ENCODE results near the gene MAOA. TPM values are rescaled to one million over a fixed set of nuclear protein-coding genes. Genes with fewer than 3 reads are reported as not detected.

Gene MAOA
- polyA plus RNA-seq, 1 donor from 2014 or later = 1.3 TPM

DNA sequence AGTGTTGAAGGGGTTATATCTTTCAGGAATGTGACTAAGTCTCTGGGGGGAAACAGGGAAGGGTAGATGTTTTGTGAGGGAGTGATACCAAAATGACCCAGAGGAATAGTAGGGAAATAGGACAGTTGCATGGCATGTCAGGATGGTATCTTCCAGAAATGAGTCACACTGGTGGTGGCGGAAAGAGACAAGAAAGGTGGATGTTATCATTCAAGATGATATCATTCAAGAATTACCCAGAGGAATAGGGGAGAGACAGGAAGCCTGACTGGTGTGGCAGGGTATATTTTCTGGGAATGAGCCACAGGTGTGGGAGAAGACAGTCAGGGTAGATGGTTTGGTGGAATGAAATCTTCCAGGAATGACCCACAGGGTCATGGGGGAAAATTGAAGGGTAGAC, 61.1 kb downstream of the MAOA start:
- no peaks in the 10 kb centered on the region for H3K36me3 ChIP-seq (ENCODE audit: insufficient read depth, low read length)
- TF ChIP-seq EP300 (conservative IDR thresholded peaks at IDR 0.05; ENCODE audit: poor library complexity, severe bottlenecking) (no peak), EZH2 (IDR thresholded peaks at IDR 0.05; ENCODE audit: borderline replicate concordance, insufficient read depth, low read length, poor library complexity, severe bottlenecking) (no peak), RAD21 (conservative IDR thresholded peaks at IDR 0.05) (no peak), POLR2AphosphoS5 (IDR thresholded peaks at IDR 0.05) (no peak), TAF1 (IDR thresholded peaks at IDR 0.05; ENCODE audit: low read depth) (no peak), MXI1 (conservative IDR thresholded peaks at IDR 0.05; ENCODE audit: poor library complexity, severe bottlenecking) (no peak)
- TF ChIP-seq, protein P1, sequence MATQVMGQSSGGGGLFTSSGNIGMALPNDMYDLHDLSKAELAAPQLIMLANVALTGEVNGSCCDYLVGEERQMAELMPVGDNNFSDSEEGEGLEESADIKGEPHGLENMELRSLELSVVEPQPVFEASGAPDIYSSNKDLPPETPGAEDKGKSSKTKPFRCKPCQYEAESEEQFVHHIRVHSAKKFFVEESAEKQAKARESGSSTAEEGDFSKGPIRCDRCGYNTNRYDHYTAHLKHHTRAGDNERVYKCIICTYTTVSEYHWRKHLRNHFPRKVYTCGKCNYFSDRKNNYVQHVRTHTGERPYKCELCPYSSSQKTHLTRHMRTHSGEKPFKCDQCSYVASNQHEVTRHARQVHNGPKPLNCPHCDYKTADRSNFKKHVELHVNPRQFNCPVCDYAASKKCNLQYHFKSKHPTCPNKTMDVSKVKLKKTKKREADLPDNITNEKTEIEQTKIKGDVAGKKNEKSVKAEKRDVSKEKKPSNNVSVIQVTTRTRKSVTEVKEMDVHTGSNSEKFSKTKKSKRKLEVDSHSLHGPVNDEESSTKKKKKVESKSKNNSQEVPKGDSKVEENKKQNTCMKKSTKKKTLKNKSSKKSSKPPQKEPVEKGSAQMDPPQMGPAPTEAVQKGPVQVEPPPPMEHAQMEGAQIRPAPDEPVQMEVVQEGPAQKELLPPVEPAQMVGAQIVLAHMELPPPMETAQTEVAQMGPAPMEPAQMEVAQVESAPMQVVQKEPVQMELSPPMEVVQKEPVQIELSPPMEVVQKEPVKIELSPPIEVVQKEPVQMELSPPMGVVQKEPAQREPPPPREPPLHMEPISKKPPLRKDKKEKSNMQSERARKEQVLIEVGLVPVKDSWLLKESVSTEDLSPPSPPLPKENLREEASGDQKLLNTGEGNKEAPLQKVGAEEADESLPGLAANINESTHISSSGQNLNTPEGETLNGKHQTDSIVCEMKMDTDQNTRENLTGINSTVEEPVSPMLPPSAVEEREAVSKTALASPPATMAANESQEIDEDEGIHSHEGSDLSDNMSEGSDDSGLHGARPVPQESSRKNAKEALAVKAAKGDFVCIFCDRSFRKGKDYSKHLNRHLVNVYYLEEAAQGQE (IDR thresholded peaks at IDR 0.05; ENCODE audit: borderline replicate concordance) = no peak

DNA sequence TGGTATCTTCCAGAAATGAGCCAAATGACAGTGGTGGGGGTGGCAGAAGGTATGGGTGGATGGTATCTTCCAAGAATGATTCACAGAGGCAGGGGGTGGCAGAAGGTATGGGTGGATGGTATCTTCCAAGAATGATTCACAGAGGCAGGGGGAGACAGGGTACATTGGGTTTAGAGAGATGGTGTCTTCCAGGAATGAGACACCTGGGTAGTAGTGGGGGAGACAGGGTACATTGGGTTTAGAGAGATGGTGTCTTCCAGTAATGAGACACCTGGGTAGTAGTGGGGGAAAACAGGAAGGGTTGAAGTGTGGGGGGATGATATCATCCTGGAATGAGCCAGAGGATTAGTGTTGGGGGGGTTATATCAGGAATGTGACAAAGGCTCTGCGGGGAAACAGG, 62.0 kb downstream of the MAOA start:
- Histone ChIP-seq H3K9me2 (ENCODE audit: insufficient read depth, low read length) (no peaks in the 10 kb centered on the region), H3K27me3 (ENCODE audit: insufficient read depth, low read depth, low read length) (no peaks in the 10 kb centered on the region), H3K4me2 (ENCODE audit: low read length) (no peak overlapping the region), H4K20me1 (ENCODE audit: insufficient read depth) (no peaks in the 10 kb centered on the region), H3K9me3 (ENCODE audit: low read length) (no peaks in the 10 kb centered on the region), H2AFZ (ENCODE audit: low read depth, low read length) (no peak overlapping the region), H3K4me3 (ENCODE audit: low read length) (no peak overlapping the region), H3K27ac (ENCODE audit: low read length) (no peak overlapping the region), H3K9ac (ENCODE audit: low read length) (no peak overlapping the region), H3K79me2 (replicated peaks; ENCODE audit: insufficient read depth, low read length) (no peaks in the 10 kb centered on the region), H3K36me3 (ENCODE audit: insufficient read depth, low read length) (no peaks in the 10 kb centered on the region), H3F3A (ENCODE audit: insufficient read depth, low read length, poor library complexity, severe bottlenecking) (no peaks in the 10 kb centered on the region)
- TF ChIP-seq TAF1 (IDR thresholded peaks at IDR 0.05; ENCODE audit: low read depth) = no peak
- TF ChIP-seq, protein P1 (IDR thresholded peaks at IDR 0.05; ENCODE audit: borderline replicate concordance) = no peak
- TF ChIP-seq, protein P2, sequence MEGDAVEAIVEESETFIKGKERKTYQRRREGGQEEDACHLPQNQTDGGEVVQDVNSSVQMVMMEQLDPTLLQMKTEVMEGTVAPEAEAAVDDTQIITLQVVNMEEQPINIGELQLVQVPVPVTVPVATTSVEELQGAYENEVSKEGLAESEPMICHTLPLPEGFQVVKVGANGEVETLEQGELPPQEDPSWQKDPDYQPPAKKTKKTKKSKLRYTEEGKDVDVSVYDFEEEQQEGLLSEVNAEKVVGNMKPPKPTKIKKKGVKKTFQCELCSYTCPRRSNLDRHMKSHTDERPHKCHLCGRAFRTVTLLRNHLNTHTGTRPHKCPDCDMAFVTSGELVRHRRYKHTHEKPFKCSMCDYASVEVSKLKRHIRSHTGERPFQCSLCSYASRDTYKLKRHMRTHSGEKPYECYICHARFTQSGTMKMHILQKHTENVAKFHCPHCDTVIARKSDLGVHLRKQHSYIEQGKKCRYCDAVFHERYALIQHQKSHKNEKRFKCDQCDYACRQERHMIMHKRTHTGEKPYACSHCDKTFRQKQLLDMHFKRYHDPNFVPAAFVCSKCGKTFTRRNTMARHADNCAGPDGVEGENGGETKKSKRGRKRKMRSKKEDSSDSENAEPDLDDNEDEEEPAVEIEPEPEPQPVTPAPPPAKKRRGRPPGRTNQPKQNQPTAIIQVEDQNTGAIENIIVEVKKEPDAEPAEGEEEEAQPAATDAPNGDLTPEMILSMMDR (IDR thresholded peaks at IDR 0.05; ENCODE audit: poor library complexity, severe bottlenecking) = no peak
- TF ChIP-seq MXI1 (conservative IDR thresholded peaks at IDR 0.05; ENCODE audit: poor library complexity, severe bottlenecking) = no peak
- TF ChIP-seq SMC3 (conservative IDR thresholded peaks at IDR 0.05; ENCODE audit: poor library complexity) = no peak
- TF ChIP-seq EZH2 (IDR thresholded peaks at IDR 0.05; ENCODE audit: borderline replicate concordance, insufficient read depth, low read length, poor library complexity, severe bottlenecking) = no peak
- no peak for TF ChIP-seq RAD21 (conservative IDR thresholded peaks at IDR 0.05)
- TF ChIP-seq POLR2AphosphoS5 (IDR thresholded peaks at IDR 0.05) = no peak
- TF ChIP-seq EP300 (conservative IDR thresholded peaks at IDR 0.05; ENCODE audit: poor library complexity, severe bottlenecking) = no peak

More for the DNA sequence above, 61.1 kb downstream of the MAOA start:
- Histone ChIP-seq H3K4me2 (ENCODE audit: low read length) (no peak overlapping the region), H3K9me2 (ENCODE audit: insufficient read depth, low read length) (no peaks in the 10 kb centered on the region), H3F3A (ENCODE audit: insufficient read depth, low read length, poor library complexity, severe bottlenecking) (no peaks in the 10 kb centered on the region), H4K20me1 (ENCODE audit: insufficient read depth) (no peaks in the 10 kb centered on the region), H3K9me3 (ENCODE audit: low read length) (no peaks in the 10 kb centered on the region), H3K4me3 (ENCODE audit: low read length) (no peak overlapping the region), H3K27ac (ENCODE audit: low read length) (no peak overlapping the region), H2AFZ (ENCODE audit: low read depth, low read length) (no peak overlapping the region), H3K79me2 (replicated peaks; ENCODE audit: insufficient read depth, low read length) (no peaks in the 10 kb centered on the region), H3K9ac (ENCODE audit: low read length) (no peak overlapping the region), H3K27me3 (ENCODE audit: insufficient read depth, low read depth, low read length) (no peaks in the 10 kb centered on the region)
